A204.1 (cell line): Measurements from ENCODE around the gene RCOR1.

ENCODE experiments used
- FAIRE-seq: peaks from 2 replicates; lab custom pipeline; 2012; peaks lifted over from hg19 to GRCh38; lab: Jason Lieb, UNC

RCOR1 gene

GRCh38 chr14:102678394-102678793 lies 85.9 kb downstream of the RCOR1 start:
- no peak for FAIRE-seq

GRCh38 chr14:102683399-102684297 lies 91.2 kb downstream of the RCOR1 start:
- no peak for FAIRE-seq

GRCh38 chr14:102684298-102684663 lies 91.8 kb downstream of the RCOR1 start:
- no peak for FAIRE-seq

DNA sequence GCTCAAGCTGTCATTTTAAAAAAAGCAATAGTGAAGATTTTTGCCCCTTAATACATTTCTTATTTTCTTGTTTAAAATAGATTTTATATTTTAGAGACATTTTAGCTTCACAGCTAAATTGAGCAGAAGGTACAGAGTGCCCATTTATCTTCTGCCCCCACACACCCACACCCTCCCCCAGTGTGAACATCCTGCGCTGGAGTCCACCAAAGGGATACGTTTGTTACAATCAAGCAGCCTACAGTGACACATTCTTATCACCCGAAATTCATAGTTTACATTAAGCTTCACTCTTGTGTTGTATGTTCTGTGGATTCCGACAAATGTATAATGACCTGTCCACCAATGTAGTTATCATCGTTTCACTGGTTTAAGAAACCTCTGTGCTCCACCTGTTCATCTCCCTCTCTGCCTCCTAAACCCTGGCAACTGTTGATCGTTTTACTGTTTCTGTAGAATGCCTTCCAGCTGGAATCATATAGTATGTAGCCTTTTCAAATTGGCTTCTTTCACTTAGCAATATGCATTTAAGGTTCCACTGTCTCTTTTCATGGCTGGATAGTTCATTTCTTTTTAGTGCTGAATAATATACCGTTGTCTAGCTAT lies 93.8 kb downstream of the RCOR1 start:
- FAIRE-seq, result no peak

DNA sequence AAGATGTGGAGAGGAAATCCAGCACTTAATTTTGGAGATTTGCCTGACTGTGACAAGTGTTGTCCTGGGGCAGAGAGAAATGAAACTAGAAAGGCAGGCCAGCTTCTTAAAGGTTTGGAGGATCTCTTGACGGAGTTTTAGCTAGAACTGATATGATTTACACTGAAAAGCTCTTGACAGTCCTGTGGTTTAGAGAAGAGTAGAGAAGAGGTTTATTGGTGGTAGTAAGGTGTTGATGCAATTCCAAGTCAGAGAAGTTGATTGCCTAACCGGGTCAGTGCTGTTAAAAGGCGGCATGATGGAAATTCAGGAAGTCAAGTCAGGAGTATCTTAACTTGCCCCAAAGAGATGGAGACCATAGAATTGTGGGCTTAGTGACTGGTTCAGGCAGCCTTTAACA lies 95.8 kb downstream of the RCOR1 start:
- no peak for FAIRE-seq

GRCh38 chr14:102690509-102691286 lies 98.2 kb downstream of the RCOR1 start:
- no peak for FAIRE-seq

DNA sequence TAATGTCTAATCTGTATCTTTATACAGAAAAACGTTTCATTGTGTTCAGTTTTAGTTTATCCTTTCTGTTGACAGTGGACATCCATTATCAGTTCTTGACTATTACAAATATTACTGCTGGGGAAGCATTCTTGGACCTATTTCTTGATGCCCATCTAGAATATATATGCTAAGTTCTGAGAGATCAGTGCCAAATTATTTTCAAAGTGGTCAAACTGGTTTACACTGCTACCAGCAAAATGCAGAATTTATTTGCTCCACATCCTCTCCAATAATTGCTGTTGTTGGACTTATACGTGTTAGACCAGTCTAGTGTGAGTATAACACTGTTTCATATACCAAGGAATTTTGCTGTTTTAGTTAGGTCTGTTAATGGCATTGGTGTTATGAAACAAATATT lies 99.3 kb downstream of the RCOR1 start:
- no peak for FAIRE-seq

GRCh38 chr14:102692334-102692733 lies 99.9 kb downstream of the RCOR1 start:
- FAIRE-seq, result no peak

- FAIRE-seq, result no peak
Observed at GRCh38 chr14:102693006-102693755, 100.7 kb downstream of the RCOR1 start.

- FAIRE-seq, result peak; percentile 95
Observed at GRCh38 chr14:102694530-102695166, 102.2 kb downstream of the RCOR1 start.

- no peak for FAIRE-seq
Observed at GRCh38 chr14:102695167-102695555, 102.7 kb downstream of the RCOR1 start.

DNA sequence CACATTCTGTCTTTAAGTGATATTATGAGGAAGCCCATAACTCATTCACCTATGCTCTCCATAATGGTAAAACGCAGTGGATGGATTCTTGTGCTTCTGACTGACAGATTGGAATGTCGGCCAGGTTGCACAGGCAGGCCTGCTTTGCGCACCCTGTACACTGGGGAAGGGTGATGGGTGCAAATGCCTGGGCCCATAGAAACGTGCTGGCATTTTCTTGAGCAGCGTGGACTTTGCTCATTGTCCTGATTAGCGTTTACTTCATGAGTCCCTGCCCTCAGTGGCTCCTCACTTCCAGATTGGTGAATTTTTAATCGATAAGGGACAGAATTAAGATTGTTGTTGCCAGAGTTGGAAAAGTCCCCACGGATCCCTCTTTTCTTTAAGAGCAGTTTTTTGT lies 103.9 kb downstream of the RCOR1 start:
- FAIRE-seq, result no peak

GRCh38 chr14:102696856-102697495 lies 104.5 kb downstream of the RCOR1 start:
- FAIRE-seq, result no peak

DNA sequence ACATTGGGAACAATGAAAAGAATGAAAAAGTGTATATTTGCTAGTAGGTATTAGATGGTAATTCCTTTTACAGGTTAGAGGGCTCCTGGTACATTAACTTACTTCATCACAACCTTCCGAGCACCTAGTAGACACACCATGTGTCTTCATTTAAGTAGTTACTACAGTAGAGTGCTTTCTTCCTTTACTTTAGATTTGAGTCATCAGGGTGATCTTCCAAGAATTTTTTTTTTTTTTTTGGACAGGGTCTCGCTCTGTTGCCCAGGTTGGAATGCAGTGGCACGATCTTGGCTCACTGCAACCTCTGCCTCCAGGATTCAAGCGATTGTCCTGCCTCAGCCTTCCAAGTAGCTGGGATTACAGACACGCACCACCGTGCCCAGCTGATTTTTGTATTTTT lies 105.1 kb downstream of the RCOR1 start:
- FAIRE-seq, result no peak

DNA sequence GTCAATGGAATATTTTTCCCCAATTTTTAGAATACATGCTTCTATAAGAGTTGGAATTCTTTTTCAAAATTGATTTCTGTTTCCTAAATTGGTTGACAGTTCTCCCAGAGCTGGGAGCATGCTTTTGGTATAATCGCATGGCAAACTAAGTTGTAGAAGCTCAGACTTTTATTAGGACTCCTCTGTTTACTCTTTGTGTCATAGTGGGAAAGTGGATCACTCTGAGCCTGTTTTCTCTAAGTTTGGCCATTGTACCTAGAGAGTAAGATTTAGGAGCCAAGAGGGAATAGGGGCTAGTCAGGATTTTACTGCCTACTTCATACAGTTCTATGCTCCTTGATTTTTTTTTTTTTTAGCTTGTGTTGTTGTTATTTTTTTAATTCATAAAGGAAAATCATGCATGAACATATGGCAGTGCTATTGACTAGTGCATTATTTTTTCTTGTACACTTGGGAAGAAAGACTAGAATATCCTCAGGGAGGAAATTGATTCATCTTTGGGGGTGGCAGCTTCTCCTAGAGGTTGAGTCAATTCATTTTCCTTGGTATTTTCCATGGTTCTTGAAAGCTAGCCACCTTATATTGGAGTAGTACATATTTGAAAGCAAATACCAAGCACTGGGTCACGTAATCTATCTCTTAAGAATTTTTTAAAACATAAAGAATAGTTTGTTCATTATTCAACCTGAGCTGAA lies 107.1 kb downstream of the RCOR1 start:
- no peak for FAIRE-seq

DNA sequence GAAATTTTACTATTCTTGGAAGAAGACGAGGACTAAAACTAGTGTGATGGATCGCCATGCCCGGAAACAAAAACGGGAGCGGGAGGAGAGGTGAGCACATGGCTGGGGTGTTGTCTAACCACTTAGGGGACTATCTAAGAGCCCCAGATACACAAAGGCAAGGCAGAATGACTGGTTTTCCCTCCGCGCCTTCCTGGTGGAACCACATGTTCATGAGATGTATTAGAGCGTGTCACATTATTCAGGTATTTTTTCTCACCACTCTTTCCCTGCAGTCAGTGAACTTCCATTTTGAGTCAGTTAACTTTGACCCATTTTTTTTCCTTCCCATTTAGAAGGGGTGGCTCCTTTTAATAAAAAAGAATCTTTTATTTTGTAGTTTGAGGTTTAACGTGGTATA lies 116.0 kb downstream of the RCOR1 start:
- FAIRE-seq, result no peak

DNA sequence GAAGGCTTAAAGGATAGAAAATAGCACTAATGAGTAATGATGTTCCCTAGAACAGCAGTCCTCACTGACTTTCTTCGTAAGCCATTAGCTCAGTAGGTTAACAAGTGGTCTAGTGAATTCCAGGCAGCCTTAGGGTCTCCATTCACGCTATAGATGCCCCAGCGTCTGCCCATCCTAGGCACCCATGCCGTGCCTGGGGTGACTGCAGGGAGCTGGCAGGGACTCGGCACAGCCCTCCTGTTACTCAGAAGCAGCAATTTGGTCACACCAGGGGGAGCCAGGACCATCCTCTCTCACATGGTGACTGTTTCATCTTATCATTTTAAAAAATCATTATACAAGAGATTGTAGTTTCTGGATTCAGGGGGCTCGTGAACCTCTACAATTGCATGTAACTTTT lies 118.8 kb downstream of the RCOR1 start:
- FAIRE-seq, result no peak

DNA sequence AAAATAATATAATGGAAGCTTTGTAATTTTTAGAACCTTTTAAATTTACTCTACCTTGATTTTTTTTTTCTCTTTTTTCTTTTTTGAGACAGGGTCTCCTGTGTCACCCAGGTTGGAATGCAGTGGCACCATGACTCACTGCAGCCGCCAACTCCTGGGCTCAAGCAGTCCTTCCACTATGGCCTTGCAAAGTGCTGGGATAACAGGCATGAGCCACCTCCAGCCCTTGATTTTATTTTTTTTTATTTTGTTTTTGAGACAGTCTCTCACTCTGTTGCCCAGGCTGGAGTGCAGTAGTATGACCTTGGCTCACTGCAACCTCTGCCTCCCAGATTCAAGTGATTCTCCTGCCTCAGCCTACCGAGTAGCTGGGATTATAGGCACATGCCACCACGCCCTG lies 119.5 kb downstream of the RCOR1 start:
- FAIRE-seq, result no peak

DNA sequence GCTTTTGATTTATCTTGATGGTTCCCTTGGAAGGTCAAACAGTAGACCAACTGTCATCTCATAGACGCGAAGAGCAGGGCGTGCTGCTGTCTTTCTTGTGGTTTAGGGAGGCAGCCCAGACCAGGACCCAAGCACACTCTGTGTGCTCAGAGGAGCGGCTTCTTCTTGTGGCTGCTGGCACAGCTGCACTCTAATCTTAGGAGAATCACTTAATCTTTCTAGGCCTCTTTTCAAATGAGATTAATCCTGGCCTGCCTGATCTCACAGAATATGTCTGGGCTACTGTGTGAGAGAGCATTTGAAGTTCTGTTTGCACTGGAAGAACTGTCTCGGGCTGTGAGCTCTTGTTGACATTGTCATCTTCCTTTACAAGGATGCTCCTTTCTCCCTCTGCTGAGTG lies 124.8 kb downstream of the RCOR1 start:
- FAIRE-seq, result no peak

GRCh38 chr14:102722646-102723045 lies 130.2 kb downstream of the RCOR1 start:
- no peak for FAIRE-seq

DNA sequence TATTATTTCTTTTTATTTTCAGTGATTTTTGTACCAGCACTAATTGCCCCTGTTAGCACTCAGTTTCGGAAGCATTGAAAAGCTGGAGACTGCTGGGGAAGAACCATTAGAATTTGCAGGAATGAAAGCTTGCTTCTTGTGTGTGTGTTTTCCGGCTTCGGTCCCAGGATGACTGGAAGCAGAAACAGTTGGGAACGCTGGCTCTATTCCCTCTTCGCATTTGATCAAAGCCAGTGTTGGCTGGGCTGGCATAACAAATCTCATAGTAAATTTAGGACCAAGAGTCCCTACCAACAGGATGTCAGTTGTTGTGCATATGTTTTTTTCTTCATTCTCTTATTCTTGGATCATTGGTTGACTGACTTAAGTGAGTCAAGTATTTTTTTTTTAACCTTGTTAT lies 131.2 kb downstream of the RCOR1 start:
- no peak for FAIRE-seq
